Retinal pigment epithelial cell (primary cell): ENCODE results near the gene KLRC2.
A peak's percentile ranks its signal among the peaks of the same experiment; 100 is the strongest.

ENCODE experiments used
- DNase-seq: peaks from one replicate; pipeline ENCODE4 v3.0.0-alpha.2; 2010; ENCODE audit warnings: low read depth
- H3K4me3 ChIP-seq: 2 replicates; pipeline ENCODE4 v1.5.1; 2011; ENCODE audit warnings: mild to moderate bottlenecking, low read length, control low read depth, moderate library complexity
- TF ChIP-seq, protein P1 (sequence below): conservative IDR thresholded peaks from 2 replicates; pipeline ENCODE4 v1.5.1; 2011; ENCODE audit warnings: low read depth, low read length, control low read depth, inconsistent platforms

The KLRC2 gene

DNA sequence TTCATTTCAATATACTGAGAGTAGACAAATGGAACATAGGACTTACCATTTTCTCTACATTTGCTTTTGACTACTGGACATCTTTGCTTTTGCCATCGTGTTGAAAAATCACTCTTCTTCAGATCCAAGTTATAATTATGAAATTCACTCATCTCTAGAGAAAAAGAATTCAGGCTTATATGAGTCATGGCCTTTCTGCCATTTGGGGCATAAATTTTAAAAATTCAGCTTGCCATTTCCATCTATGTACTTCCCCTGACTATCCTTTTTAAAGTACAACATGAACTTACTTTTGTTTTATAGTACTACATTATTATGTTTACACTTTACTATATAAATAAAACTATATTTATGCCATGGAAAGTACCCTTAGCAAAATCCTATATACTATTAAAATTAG is 49.0 kb downstream of the KLRC2 start:
- H3K4me3 ChIP-seq: no peak overlapping the region
- TF ChIP-seq, protein P1, sequence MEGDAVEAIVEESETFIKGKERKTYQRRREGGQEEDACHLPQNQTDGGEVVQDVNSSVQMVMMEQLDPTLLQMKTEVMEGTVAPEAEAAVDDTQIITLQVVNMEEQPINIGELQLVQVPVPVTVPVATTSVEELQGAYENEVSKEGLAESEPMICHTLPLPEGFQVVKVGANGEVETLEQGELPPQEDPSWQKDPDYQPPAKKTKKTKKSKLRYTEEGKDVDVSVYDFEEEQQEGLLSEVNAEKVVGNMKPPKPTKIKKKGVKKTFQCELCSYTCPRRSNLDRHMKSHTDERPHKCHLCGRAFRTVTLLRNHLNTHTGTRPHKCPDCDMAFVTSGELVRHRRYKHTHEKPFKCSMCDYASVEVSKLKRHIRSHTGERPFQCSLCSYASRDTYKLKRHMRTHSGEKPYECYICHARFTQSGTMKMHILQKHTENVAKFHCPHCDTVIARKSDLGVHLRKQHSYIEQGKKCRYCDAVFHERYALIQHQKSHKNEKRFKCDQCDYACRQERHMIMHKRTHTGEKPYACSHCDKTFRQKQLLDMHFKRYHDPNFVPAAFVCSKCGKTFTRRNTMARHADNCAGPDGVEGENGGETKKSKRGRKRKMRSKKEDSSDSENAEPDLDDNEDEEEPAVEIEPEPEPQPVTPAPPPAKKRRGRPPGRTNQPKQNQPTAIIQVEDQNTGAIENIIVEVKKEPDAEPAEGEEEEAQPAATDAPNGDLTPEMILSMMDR: no peak
- no peak for DNase-seq

DNA sequence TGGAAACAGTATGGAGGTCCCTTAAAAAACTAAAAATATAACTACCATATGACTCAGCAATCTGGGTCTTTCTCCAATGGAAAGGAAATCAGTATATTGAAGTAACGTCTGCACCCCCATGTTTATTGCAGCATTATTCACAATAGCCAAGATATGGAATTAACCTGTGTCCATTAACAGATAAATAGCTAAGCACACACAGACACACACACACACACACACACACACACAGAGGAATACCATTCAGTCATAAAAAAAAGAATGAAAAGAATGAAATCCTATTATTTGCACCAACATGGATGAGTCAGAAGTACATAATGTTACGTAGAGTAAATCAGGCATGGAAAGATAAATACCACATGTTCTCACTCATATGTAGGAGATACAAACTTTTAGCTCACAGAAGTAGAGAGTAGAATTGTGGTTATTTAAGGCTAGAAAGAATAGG is 50.6 kb downstream of the KLRC2 start:
- peak; percentile 41 for DNase-seq
- TF ChIP-seq, protein P1: no peak
- no peak overlapping the region for H3K4me3 ChIP-seq

DNA sequence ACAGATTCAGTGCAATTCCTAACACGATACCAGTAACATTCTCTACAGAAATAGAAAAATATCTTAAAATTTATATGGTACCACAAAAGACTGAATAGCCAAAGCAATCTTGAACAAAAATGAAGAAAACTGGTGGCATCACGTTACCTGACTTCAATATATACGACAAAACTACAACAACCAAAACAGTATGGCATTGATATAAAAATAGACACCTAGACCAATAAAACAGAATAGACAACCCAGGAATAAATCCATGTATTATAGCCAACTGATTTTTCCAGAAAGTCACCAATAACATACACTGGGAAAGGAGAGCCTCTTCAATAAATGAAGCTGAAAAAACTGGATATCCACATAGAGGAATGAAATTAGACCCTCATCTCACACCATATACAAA is 51.6 kb downstream of the KLRC2 start:
- no peak for DNase-seq
- TF ChIP-seq, protein P1: no peak
- H3K4me3 ChIP-seq: no peak overlapping the region

DNA sequence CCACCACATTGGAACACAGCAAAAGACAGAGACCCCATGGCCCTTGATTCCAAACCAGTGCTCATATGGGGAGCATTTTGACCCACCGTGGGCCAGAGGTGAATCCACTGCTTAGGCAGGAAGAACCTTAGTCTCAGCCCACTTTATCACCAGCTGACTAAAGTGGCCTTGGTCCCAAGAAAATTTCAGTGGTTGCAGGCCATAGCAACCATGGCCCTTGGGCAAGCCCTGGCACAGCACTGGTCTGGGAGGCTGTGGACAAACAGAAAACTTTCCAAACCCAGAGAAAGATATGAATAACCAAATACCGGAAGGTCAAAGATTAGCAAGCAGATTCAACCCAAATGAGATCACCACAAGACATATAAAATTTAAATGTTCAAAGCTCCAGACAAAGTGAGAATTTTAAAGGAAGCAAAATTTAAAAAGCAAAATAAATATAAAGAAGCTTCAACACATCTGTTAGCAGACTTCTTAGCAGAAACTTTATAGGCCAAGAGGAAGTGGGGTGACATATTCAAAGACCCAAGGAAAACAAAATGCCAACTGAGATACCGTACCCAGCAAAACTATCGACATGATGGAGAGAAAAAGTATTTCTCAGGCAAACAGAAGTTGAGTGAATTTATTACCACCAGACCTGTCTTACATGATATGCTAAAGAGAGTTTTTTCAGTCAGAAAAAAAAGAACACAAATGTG is 53.7 kb downstream of the KLRC2 start:
- no peak for DNase-seq
- no peak overlapping the region for H3K4me3 ChIP-seq
- TF ChIP-seq, protein P1: no peak
